Measurements from ENCODE around the gene ZNF470.

ZNF470 gene

DNA sequence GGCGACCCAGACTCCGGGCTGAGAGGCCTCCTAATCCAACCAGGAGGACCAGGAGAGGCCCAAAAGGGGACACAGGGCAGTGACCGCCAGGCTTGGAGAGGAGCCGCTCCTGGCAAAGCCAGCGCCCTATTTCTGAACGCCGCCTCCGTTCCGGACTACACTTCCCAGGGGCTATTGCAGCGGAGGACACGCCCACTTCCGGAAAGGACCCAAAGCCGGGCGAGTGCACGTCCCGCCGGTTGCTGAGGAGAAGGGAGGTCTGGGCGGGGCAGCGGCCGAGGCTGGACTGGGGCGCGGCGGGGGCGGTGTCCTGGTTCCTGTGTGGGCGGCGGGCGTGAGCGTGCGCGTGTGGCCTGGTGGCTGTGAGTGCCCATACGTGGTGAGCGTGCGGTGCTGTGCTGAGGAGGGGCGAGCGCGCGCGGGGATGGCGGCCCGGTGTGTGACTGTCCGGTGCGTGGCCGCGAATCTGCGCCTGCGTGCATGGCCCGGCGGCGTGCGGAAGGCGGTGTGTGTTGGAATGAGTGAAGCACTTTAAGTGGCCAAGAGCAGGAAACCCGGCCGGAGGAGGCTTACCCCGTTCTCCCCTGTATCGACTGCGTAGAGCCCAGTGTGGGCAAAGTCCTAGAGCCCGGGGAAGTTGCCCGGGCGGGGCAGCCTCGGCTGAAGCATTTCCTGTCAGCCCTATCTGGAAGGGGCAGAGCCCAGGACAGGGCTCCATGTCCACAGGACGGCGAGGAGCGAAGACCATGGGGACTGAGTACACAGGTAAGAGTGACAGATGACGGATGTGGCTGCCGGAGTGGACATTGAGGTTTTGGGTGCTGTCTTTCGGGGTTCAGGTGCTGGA, at the start of gene ZNF470:
TSS of gene ZNF470 (plus strand) at position 195 of the 847 bp plus-strand sequence. CDS start 2,844 bp downstream, outside the sequence.
- intact Hi-C loops (cut with DNase I): loop anchor here (1.0 to 2.0 kb wide), 2 partner anchors 28 to 29 kb away; partner anchors contain the start of genes ZFP28 and ZNF71
- DNase-seq: peak; percentile 87 to 99 (median 94)

- no peak for DNase-seq
Observed at GRCh38 chr19:56525214-56525860, 41.9 kb upstream of the ZNF470 start.

GRCh38 chr19:56537442-56537841, 29.8 kb upstream of the ZNF470 start:
- intact Hi-C loops (cut with DNase I): loop anchor here (10.0 kb wide), 1 partner anchor 143 kb away; the partner anchor contains the start of gene ZNF582

More at GRCh38 chr19:56525214-56525860, 41.9 kb upstream of the ZNF470 start:
- intact Hi-C loops (cut with DNase I): no loop called here

DNA sequence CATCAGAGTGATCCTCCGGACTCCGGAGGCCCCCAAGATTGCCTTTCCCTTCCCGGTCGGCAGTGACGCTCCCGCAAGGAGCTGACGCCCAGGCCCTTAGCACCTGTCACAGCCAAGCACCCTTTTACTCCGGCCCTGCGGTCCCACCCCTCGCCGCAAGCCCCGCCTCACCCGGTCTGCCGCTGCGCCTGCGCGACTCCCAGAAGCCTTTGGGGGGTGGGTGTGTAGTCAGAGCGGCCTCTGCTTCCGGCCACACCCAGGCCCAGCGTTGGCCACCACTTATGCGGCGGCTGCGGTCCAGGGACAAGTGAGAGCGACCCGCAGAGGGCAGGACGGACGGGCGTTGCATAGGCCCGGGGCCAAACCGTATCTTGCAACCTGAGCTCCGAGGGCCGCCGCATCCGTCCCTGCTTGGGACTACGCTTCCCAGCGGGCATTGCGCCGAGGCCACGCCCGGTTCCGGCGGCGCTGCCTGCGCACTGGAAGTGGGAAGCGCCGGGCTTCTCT, 29.0 kb upstream of the ZNF470 start:
- intact Hi-C loops (cut with DNase I): loop anchor here (2.0 to 10.0 kb wide), 3 partner anchors 28 to 144 kb away; partner anchors contain the start of genes ZNF470 and ZNF582
- peak; percentile 92 to 99 (median 96) for DNase-seq

More at GRCh38 chr19:56537442-56537841, 29.8 kb upstream of the ZNF470 start:
- DNase-seq: no peak

- DNase-seq: peak in 2 of 10 donors; percentile 65 to 67
- intact Hi-C loops (cut with DNase I): loop anchor here (2.0 to 10.0 kb wide), 3 partner anchors 28 to 144 kb away; partner anchors contain the start of genes ZNF470 and ZNF582
Observed at GRCh38 chr19:56538761-56539263, 28.5 kb upstream of the ZNF470 start, which contains the start of gene ZFP28. TSS of gene ZFP28 (plus strand) at chr19:56538948. CDS start at chr19:56539019, 71 bp downstream.

DNA sequence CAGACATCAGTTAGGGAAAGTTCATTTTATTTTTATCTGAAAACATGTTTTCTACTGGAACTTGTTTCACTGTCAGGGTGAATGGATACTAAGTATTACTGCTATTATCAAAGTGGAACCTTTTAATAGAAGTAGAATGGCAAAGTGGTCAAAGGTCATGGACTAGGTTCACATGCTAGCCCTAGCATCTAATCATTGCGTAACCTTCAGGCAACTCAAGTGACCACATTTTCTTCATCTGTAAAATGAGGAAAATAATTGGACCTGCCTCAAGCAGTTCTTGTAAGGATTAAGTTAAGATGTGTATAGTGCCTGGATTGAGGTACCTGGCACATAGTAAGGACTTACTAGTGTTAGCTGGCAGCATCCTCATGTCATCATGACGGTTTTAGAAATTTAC, 23.5 kb upstream of the ZNF470 start:
- intact Hi-C loops (cut with DNase I): no loop called here
- no peak for DNase-seq

- no peak for DNase-seq
- intact Hi-C loops (cut with DNase I): no loop called here
Observed at GRCh38 chr19:56547535-56547934, 19.7 kb upstream of the ZNF470 start.

- no peak for DNase-seq
- intact Hi-C loops (cut with DNase I): no loop called here
Observed at GRCh38 chr19:56554272-56554869, 12.9 kb upstream of the ZNF470 start.

- intact Hi-C loops (cut with DNase I): no loop called here
- DNase-seq: no peak
Observed at GRCh38 chr19:56562766-56563165, 4.5 kb upstream of the ZNF470 start.

GRCh38 chr19:56566904-56567273, 379 bp upstream of the ZNF470 start:
- intact Hi-C loops (cut with DNase I): loop anchor here (1.0 to 2.0 kb wide), 2 partner anchors 28 kb away; partner anchors contain the start of genes ZFP28 and ZNF71
- DNase-seq: peak; percentile 37 to 91 (median 60)

DNA sequence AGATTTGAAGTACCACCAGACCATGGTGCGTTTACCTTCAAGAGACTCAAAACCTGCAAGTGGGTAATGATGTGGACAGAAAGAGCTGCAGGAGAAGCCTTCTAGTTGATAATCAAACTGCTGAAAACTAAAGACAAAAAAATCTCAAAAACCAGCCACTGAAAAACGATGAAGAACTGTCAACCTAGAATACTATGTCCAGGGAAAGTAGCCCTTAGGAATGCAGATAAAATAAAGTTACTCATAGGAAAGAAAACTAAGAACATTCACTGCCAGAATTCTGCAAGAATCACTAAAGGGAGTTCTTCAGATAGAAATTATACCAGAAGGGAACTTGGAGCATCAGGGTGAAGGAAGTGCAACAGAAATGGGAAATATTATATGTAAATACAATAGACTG, 5.3 kb downstream of the ZNF470 start:
- no peak for DNase-seq
- intact Hi-C loops (cut with DNase I): no loop called here

- intact Hi-C loops (cut with DNase I): no loop called here
- no peak for DNase-seq
Observed at GRCh38 chr19:56573914-56574313, 6.6 kb downstream of the ZNF470 start.

DNA sequence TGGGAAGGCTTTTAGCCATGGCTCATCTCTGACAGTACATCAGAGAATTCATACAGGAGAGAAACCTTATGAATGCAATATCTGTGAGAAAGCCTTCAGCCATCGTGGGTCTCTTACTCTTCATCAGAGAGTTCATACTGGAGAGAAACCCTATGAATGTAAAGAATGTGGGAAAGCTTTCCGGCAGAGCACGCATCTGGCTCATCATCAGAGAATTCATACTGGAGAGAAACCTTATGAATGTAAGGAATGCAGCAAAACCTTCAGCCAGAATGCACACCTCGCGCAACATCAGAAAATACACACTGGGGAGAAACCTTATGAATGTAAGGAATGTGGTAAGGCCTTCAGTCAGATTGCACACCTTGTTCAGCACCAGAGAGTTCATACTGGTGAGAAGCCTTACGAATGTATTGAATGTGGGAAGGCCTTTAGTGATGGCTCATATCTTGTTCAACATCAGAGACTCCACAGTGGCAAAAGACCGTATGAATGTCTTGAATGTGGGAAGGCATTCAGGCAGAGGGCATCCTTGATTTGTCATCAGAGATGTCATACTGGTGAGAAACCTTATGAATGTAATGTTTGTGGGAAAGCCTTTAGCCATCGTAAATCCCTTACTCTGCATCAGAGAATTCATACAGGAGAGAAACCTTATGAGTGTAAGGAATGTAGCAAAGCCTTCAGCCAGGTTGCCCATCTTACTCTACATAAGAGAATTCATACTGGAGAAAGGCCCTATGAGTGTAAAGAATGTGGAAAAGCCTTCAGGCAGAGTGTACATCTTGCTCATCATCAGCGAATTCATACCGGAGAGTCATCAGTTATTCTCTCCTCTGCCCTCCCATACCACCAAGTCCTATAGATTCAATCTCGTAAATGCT, 10.7 kb downstream of the ZNF470 start:
- no peak for DNase-seq
- intact Hi-C loops (cut with DNase I): no loop called here

DNA sequence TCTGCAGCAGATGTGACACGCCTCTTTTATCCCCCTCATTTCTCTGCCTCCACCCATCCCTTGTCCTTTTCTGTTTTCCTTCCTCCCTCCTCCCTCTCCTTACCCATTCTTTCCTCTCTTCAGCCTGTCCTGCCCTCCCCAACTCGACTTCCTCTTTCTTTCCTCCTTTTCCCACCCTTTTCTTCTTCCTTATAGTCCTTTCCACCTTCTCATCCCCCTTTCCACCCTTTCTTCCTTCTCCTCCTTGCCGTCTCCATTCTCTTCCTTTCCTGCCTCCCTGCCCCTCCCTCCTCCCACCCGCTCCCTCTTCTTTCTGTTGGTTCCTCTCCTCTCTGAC, 27.1 kb downstream of the ZNF470 start:
- intact Hi-C loops (cut with DNase I): loop anchor here (10.0 kb wide), 1 partner anchor 200 kb away; the partner anchor contains the start of gene ZNF582
- DNase-seq: no peak

DNA sequence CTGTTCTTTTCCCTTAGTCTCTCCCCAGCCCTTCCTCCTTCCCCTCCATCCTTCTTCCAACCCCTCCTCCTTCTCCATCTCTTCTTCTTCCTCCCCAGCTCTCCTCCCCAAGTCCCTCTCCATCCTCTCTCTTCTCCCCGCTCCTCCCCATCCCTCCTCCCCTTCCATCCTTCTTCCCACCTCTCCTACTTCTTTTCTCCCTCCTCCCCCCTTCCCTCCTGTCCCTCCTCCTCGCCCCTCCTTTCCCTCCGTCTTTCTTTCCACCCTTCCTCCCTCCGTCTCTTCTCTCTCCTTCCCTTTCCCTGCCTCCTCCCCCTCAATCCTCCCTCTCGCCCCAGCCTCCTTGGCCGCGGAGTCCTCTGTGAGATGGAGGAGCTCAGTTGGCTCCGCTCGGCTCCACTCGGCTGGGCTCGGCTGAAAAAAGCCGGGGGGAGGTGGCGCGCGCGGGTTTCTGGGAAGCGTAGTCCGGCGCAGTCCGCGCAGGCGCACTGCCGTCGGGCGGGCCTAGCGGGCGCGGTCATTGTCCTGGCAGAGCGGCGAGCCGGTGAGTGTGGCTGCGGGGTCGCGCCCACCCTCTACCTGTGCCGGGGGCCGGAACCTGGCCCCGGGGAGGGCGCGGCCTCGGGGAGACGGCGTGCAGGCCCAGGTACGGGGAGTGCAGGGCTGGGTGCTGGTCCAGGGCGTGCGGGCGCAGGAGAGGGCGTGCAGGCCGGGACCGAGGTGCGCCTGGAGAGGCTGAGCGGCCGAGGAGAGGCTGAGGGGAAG, 27.7 kb downstream of the ZNF470 start, which contains the start of gene ZNF71:
TSS of gene ZNF71 (plus strand) at position 520 of the 765 bp plus-strand sequence. CDS start 6,257 bp downstream, outside the sequence.
- intact Hi-C loops (cut with DNase I): loop anchor here (1.0 to 10.0 kb wide), 2 partner anchors 28 to 200 kb away; partner anchors contain the start of genes ZNF470 and ZNF582

DNA sequence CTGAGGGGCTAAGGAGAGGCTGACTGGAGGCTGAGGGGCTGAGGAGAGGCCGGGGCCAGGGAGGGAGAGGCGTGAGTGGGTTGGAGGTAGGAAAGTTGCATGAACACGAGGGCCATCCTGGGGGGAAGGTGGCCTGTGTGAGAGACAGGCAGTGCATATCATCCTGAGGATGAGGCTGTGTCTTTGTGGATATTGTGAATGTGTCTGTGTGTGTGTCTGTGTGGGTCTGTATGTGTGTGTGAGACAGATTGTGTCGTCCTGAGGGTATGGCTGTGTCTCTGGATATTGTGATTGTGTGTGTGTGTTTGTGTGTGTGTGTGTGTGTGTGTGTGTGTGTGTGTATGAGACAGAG, 28.3 kb downstream of the ZNF470 start:
- DNase-seq: no peak
- intact Hi-C loops (cut with DNase I): loop anchor here (1.0 to 10.0 kb wide), 2 partner anchors 28 to 201 kb away; partner anchors contain the start of genes ZNF470 and ZNF582

More for the DNA sequence above, 27.7 kb downstream of the ZNF470 start, which contains the start of gene ZNF71:
- DNase-seq: peak; percentile 82 to 98 (median 86)

GRCh38 chr19:56596676-56597075, 29.4 kb downstream of the ZNF470 start:
- intact Hi-C loops (cut with DNase I): loop anchor here (10.0 kb wide), 1 partner anchor 202 kb away; the partner anchor contains the start of gene ZNF582

GRCh38 chr19:56597696-56598095, 30.4 kb downstream of the ZNF470 start:
- DNase-seq: no peak
- intact Hi-C loops (cut with DNase I): loop anchor here (10.0 kb wide), 1 partner anchor 203 kb away; the partner anchor contains the start of gene ZNF582

More at GRCh38 chr19:56596676-56597075, 29.4 kb downstream of the ZNF470 start:
- no peak for DNase-seq

All from posterior cingulate gyrus (tissue), 11 donors.